Type B pancreatic cell (in vitro differentiated cells): ENCODE data around the gene ALOX15B. TPM values are rescaled to one million over a fixed set of nuclear protein-coding genes. Genes with fewer than 3 reads are reported as not detected.

Experiments used
- DNase-seq: peaks from one replicate; pipeline ENCODE4 v3.0.0; 2021; ENCODE audit warnings: mixed read lengths; ENCODE audit not compliant: unreplicated experiment; ENCODE audit errors: extremely low spot score
- H3K27ac Mint-ChIP-seq: 2 replicates; pipeline ENCODE4 v1.8.0; 2021; ENCODE audit warnings: mild to moderate bottlenecking, mixed read lengths
- H3K27me3 Mint-ChIP-seq: 2 replicates; pipeline ENCODE4 v1.8.0; 2021; ENCODE audit warnings: mixed read lengths
- H3K36me3 Mint-ChIP-seq: 2 replicates; pipeline ENCODE4 v1.8.0; 2021; ENCODE audit warnings: mixed read lengths
- H3K4me1 Mint-ChIP-seq: one replicate; pipeline ENCODE4 v1.8.0; 2021; ENCODE audit warnings: mixed read lengths; ENCODE audit not compliant: unreplicated experiment
- H3K4me3 Mint-ChIP-seq: 2 replicates; pipeline ENCODE4 v1.8.0; 2021; ENCODE audit warnings: mild to moderate bottlenecking, mixed read lengths
- H3K9me3 Mint-ChIP-seq: 2 replicates; pipeline ENCODE4 v1.8.0; 2021; ENCODE audit warnings: mixed read lengths
- total RNA-seq: library from RNA; stranded (reverse); gene quantifications from 2 replicates; pipeline ENCODE4 v1.2.1, GENCODE V29; 2021; ENCODE audit warnings: low replicate concordance
- TF ChIP-seq, protein P1 (sequence below): fragments of 200-600 bp; sonication (generic); conservative IDR thresholded peaks from 2 replicates; pipeline ENCODE4 v1.5.0; 2021; ENCODE audit warnings: antibody characterized with exemption, mild to moderate bottlenecking

Gene ALOX15B
- total RNA-seq, 1 donor from 2014 or later = not detected

DNA sequence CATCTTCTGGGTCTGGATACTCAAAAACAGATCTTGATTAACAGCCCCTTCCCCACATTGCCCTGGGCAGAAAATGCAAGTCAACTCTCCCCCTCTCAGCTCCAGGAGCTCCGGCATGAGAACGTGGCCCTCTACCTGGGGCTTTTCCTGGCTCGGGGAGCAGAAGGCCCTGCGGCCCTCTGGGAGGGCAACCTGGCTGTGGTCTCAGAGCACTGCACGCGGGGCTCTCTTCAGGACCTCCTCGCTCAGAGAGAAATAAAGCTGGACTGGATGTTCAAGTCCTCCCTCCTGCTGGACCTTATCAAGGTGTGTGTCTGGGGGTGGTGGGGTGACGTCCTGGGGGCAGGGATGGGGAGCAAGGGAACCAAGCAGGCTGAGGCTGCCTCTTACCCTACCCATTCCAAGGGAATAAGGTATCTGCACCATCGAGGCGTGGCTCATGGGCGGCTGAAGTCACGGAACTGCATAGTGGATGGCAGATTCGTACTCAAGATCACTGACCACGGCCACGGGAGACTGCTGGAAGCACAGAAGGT is 26.7 kb upstream of the ALOX15B start:
- Mint-ChIP-seq H3K27me3 (peaks cover 41% of the 10 kb centered on the region), H3K9me3 (no peaks in the 10 kb centered on the region), H3K36me3 (no peaks in the 10 kb centered on the region), H3K27ac (no peak overlapping the region), H3K4me3 (no peak overlapping the region), H3K4me1 (peaks cover 6% of the 10 kb centered on the region)
- no peak for DNase-seq
- TF ChIP-seq, protein P1, sequence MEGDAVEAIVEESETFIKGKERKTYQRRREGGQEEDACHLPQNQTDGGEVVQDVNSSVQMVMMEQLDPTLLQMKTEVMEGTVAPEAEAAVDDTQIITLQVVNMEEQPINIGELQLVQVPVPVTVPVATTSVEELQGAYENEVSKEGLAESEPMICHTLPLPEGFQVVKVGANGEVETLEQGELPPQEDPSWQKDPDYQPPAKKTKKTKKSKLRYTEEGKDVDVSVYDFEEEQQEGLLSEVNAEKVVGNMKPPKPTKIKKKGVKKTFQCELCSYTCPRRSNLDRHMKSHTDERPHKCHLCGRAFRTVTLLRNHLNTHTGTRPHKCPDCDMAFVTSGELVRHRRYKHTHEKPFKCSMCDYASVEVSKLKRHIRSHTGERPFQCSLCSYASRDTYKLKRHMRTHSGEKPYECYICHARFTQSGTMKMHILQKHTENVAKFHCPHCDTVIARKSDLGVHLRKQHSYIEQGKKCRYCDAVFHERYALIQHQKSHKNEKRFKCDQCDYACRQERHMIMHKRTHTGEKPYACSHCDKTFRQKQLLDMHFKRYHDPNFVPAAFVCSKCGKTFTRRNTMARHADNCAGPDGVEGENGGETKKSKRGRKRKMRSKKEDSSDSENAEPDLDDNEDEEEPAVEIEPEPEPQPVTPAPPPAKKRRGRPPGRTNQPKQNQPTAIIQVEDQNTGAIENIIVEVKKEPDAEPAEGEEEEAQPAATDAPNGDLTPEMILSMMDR = no peak

DNA sequence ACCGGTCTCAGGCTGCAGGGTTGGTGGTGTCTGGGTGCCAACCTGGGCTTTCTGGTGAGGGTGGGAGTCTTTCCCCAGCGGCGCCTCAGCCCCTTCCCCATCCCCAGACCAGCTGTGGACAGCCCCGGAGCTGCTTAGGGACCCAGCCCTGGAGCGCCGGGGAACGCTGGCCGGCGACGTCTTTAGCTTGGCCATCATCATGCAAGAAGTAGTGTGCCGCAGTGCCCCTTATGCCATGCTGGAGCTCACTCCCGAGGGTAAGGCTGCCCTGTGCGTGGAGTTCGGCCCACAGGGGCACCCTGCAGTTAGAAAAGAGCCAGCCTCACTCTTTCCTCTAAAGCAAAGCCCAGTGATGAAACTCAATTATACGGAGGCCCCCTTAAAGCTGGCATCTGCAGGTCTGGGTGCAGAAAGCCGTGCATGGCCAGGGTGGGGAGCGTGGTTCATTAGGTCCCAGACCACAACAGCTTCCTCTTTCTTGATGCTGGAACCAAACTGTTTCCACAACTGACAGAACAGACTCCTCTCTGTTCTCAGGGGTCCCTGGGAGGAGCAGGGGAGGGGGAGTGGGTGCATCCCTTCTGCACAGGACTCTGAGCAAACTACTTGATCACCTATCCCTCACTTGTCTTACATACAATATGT is 25.7 kb upstream of the ALOX15B start:
- DNase-seq = no peak
- peaks cover 36% of the 10 kb centered on the region for H3K27me3 Mint-ChIP-seq
- no peak overlapping the region for H3K4me3 Mint-ChIP-seq
- no peaks in the 10 kb centered on the region for H3K9me3 Mint-ChIP-seq
- no peaks in the 10 kb centered on the region for H3K36me3 Mint-ChIP-seq
- no peak overlapping the region for H3K27ac Mint-ChIP-seq
- TF ChIP-seq, protein P1 = no peak
- H3K4me1 Mint-ChIP-seq = peaks cover 6% of the 10 kb centered on the region

DNA sequence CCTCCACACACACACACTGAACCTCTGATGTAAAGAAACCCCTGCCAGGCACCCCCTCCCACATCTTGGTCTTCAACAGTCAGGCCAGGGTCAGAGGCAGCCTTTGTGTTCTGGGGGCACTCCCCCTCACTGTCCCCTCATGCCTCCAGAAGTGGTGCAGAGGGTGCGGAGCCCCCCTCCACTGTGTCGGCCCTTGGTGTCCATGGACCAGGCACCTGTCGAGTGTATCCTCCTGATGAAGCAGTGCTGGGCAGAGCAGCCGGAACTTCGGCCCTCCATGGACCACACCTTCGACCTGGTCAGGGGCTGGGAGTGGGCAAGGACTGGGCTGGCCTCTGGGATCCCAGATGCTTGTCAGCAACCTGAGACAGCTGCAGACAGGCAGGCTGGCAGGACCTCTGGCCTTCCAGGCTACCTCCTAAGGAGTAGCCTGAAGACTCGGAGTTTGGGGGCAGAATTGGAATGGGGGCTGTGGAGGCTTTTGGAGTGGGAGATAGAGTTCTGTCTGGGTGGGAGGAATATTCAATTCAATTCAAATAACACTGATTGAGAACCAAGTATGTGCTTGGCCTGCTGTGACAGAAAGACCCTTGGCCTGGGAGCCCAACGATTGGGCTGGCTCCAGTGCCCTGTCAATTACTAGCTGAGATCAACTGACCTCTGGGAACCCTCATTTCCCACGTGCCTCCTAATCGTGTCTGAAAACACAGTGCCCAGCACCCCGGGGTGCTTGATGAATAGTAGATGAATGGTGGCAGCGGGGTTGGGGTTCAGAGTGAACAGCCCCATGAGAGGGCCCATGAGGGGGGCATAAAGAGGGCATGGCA is 24.9 kb upstream of the ALOX15B start:
- no peak overlapping the region for H3K27ac Mint-ChIP-seq
- peak overlapping the region; percentile 49 for H3K4me3 Mint-ChIP-seq
- no peak for DNase-seq
- no peaks in the 10 kb centered on the region for H3K9me3 Mint-ChIP-seq
- H3K27me3 Mint-ChIP-seq = peaks cover 38% of the 10 kb centered on the region
- TF ChIP-seq, protein P1 = no peak
- H3K4me1 Mint-ChIP-seq = peaks cover 6% of the 10 kb centered on the region
- H3K36me3 Mint-ChIP-seq = no peaks in the 10 kb centered on the region

DNA sequence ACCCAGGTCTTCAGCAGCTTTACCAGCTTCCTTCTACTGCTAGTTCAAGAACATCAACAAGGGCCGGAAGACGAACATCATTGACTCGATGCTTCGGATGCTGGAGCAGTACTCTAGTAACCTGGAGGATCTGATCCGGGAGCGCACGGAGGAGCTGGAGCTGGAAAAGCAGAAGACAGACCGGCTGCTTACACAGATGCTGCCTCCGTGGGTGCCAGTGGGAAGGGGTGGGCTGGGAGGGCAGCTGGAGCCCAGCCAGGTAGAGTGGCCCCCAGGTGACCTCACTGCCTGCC is 24.4 kb upstream of the ALOX15B start:
- H3K36me3 Mint-ChIP-seq = no peaks in the 10 kb centered on the region
- TF ChIP-seq, protein P1 = no peak
- H3K4me3 Mint-ChIP-seq = peak overlapping the region; percentile 49
- peaks cover 40% of the 10 kb centered on the region for H3K27me3 Mint-ChIP-seq
- H3K9me3 Mint-ChIP-seq = no peaks in the 10 kb centered on the region
- peaks cover 6% of the 10 kb centered on the region for H3K4me1 Mint-ChIP-seq
- DNase-seq = no peak
- H3K27ac Mint-ChIP-seq = no peak overlapping the region

DNA sequence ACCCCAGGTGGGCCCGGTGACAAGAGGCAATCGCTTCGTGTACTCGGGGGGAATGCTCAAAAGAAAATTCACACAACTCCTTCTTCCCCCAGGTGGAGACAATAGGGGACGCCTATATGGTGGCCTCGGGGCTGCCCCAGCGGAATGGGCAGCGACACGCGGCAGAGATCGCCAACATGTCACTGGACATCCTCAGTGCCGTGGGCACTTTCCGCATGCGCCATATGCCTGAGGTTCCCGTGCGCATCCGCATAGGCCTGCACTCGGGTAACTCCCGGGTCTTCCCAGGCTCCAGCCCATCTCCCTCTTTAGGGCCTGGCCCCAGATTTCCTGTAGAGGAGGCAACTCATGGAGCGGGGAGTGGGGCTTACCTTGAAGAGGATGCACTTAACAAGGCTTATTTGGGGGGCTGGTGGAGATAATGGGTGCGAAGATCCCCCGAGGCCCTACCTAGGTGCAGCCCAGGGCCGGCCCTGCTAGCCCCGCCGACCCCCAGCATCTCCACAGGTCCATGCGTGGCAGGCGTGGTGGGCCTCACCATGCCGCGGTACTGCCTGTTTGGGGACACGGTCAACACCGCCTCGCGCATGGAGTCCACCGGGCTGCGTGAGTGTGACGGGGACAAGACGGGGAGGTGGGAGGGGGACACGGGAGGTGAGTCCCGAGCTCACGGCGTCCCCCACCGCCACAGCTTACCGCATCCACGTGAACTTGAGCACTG is 23.5 kb upstream of the ALOX15B start:
- DNase-seq = no peak
- Mint-ChIP-seq H3K36me3 (no peaks in the 10 kb centered on the region), H3K9me3 (no peaks in the 10 kb centered on the region), H3K27ac (no peak overlapping the region), H3K4me1 (peaks cover 6% of the 10 kb centered on the region), H3K27me3 (peaks cover 43% of the 10 kb centered on the region), H3K4me3 (peak overlapping the region; percentile 72)
- TF ChIP-seq, protein P1 = no peak
